Erythroblast (primary cell): Measurements from ENCODE around the gene TPPP.

Experiments
- GATA1 ChIP-seq: IDR thresholded peaks from 2 replicates; pipeline ENCODE4 v1.6.1; 2011; ENCODE audit warnings: low read depth, mild to moderate bottlenecking, control low read depth, low read length, moderate library complexity
- POLR2A ChIP-seq: IDR thresholded peaks from 2 replicates; pipeline ENCODE4 v1.6.1; 2011; ENCODE audit warnings: mild to moderate bottlenecking, low read length

GRCh38 chr5:643811-644271, 49.3 kb downstream of the TPPP start:
- no peak for TF ChIP-seq POLR2A
- no peak for TF ChIP-seq GATA1
